ENCODE data around the gene MDH1B.

GRCh38 chr2:206774871-206775270 is 9.7 kb upstream of the MDH1B start:
- TF ChIP-seq CTCF (IDR thresholded peaks at IDR 0.05): no peak
- no peak for TF ChIP-seq EZH2 (IDR thresholded peaks at IDR 0.05; ENCODE audit: borderline replicate concordance, insufficient read depth, low read depth, low read length, poor library complexity, severe bottlenecking)
